GM23338 (cell line): ENCODE measurements around the gene SENP5. TPM values are rescaled to one million over a fixed set of nuclear protein-coding genes. Genes with fewer than 3 reads are reported as not detected.

Experiments
- ATAC-seq: fragments of 200-7000 bp; cut with Tn5 transposase; 3 replicates; pipeline ENCODE4 v1.9.1; 2020
- DNase-seq: peaks from one replicate; pipeline ENCODE4 v3.0.0-alpha.2; 2015; ENCODE audit warnings: low spot score
- H2AFZ ChIP-seq: fragments of 200-600 bp; sonication (generic); 2 replicates; pipeline ENCODE4 v1.8.0; 2016; ENCODE audit warnings: antibody characterized with exemption, mild to moderate bottlenecking, moderate library complexity
- H3F3A ChIP-seq: fragments of 200-600 bp; sonication (generic); replicated peaks from 2 replicates; pipeline ENCODE4 v1.8.0; 2017; ENCODE audit warnings: antibody characterized with exemption, mixed run types, low read depth
- H3K27ac ChIP-seq: fragments of 200-600 bp; sonication (generic); 2 replicates; pipeline ENCODE4 v1.6.1; 2016; ENCODE audit warnings: low read depth
- H3K27me3 ChIP-seq: fragments of 200-600 bp; sonication (generic); 2 replicates; pipeline ENCODE4 v1.8.0; 2016; ENCODE audit warnings: mild to moderate bottlenecking, mixed run types, moderate library complexity; ENCODE audit not compliant: insufficient read depth
- H3K36me3 ChIP-seq: fragments of 200-600 bp; sonication (generic); 2 replicates; pipeline ENCODE4 v1.8.0; 2016; ENCODE audit warnings: mild to moderate bottlenecking; ENCODE audit not compliant: insufficient read depth
- H3K4me1 ChIP-seq: fragments of 200-600 bp; sonication (generic); 2 replicates; pipeline ENCODE4 v1.8.0; 2016; ENCODE audit warnings: mild to moderate bottlenecking, moderate library complexity; ENCODE audit not compliant: insufficient read depth
- H3K4me2 ChIP-seq: fragments of 200-600 bp; sonication (generic); 2 replicates; pipeline ENCODE4 v1.7.1; 2017; ENCODE audit warnings: mixed run types
- H3K4me3 ChIP-seq: fragments of 200-600 bp; sonication (generic); 2 replicates; pipeline ENCODE4 v1.6.1; 2016; ENCODE audit warnings: mixed run types
- H3K79me2 ChIP-seq: fragments of 200-600 bp; sonication (generic); replicated peaks from 2 replicates; pipeline ENCODE4 v1.8.0; 2017; ENCODE audit warnings: mild to moderate bottlenecking; ENCODE audit not compliant: insufficient read depth
- H3K9me2 ChIP-seq: fragments of 200-600 bp; sonication (generic); 2 replicates; pipeline ENCODE4 v1.8.0; 2017; ENCODE audit not compliant: insufficient read depth
- H4K20me1 ChIP-seq: fragments of 200-600 bp; sonication (generic); replicated peaks from 2 replicates; pipeline ENCODE4 v1.8.0; 2017; ENCODE audit warnings: mild to moderate bottlenecking; ENCODE audit not compliant: insufficient read depth
- H3K27ac Mint-ChIP-seq: 2 replicates; pipeline ENCODE4 v1.8.0; 2020; ENCODE audit warnings: inconsistent platforms, mild to moderate bottlenecking, moderate library complexity, mixed read lengths
- H3K27me3 Mint-ChIP-seq: 3 replicates; pipeline ENCODE4 v1.8.0; 2022; ENCODE audit warnings: low read depth, mild to moderate bottlenecking, moderate library complexity, mixed read lengths, inconsistent platforms; ENCODE audit not compliant: insufficient read depth, poor library complexity
- H3K36me3 Mint-ChIP-seq: 3 replicates; pipeline ENCODE4 v1.8.0; 2021; ENCODE audit warnings: low read depth, mild to moderate bottlenecking, inconsistent platforms, moderate library complexity, mixed read lengths
- H3K4me1 Mint-ChIP-seq: 3 replicates; pipeline ENCODE4 v1.8.0; 2020; ENCODE audit warnings: mild to moderate bottlenecking, inconsistent platforms, mixed read lengths
- H3K4me3 Mint-ChIP-seq: 3 replicates; pipeline ENCODE4 v1.8.0; 2021; ENCODE audit warnings: moderate library complexity, mild to moderate bottlenecking, inconsistent platforms, mixed read lengths
- H3K9me3 Mint-ChIP-seq: 3 replicates; pipeline ENCODE4 v1.8.0; 2020; ENCODE audit warnings: moderate library complexity, mild to moderate bottlenecking, inconsistent platforms, mixed read lengths
- CREB1 ChIP-seq: fragments of 250-450 bp; sonication (Bioruptor Pico); IDR thresholded peaks from 2 replicates; pipeline ENCODE4 v1.5.0; 2020; ENCODE audit warnings: low read depth, mild to moderate bottlenecking, moderate library complexity
- ETS1 ChIP-seq: IDR thresholded peaks from 2 replicates; pipeline ENCODE4 v1.6.1; 2016; ENCODE audit warnings: antibody characterized with exemption
- EZH2 ChIP-seq: fragments of 200-600 bp; sonication (generic); IDR thresholded peaks from one replicate; pipeline ENCODE4 v1.8.0; 2017; ENCODE audit warnings: antibody characterized with exemption, mild to moderate bottlenecking, low read depth; ENCODE audit not compliant: unreplicated experiment
- JUNB ChIP-seq: IDR thresholded peaks from one replicate; pipeline ENCODE4 v1.6.1; 2016; ENCODE audit warnings: antibody characterized with exemption; ENCODE audit not compliant: unreplicated experiment
- POLR2AphosphoS5 ChIP-seq: IDR thresholded peaks from 2 replicates; pipeline ENCODE4 v1.6.1; 2016; ENCODE audit warnings: antibody characterized with exemption, low read depth
- REST ChIP-seq: IDR thresholded peaks from one replicate; pipeline ENCODE4 v1.6.1; 2018; ENCODE audit warnings: antibody characterized with exemption; ENCODE audit not compliant: unreplicated experiment
- ZNF331 ChIP-seq: fragments of 250-450 bp; sonication (Bioruptor Pico); IDR thresholded peaks from 2 replicates; pipeline ENCODE4 v1.5.0; 2020; ENCODE audit warnings: low read depth, mild to moderate bottlenecking, moderate library complexity
- polyA plus RNA-seq: library from polyadenylated mRNA; unstranded; fragments of >200 nt; fragmentation: Nextera tagmentation; extraction: Ambion mirVana; gene quantifications from 2 replicates; pipeline ENCODE4 v1.2.1, GENCODE V29; 2016
- total RNA-seq: library from RNA; depleted of rRNA; stranded (reverse); fragments of >200 nt; shearing (Covaris generic); gene quantifications from 2 replicates; pipeline ENCODE4 v1.2.3, GENCODE V29; 2014

Gene SENP5
- total and polyA plus RNA-seq, 2 experiments from 2014 or later, result 12.2 to 34.3 TPM

GRCh38 chr3:196954832-196955231, 87.1 kb downstream of the SENP5 start (continued):
- no peak for TF ChIP-seq ZNF331 (CRISPR knock-in tag)

- DNase-seq, result no peak
- H3K36me3 Mint-ChIP-seq, result no peaks in the 10 kb centered on the region
- no peaks in the 10 kb centered on the region for H3K9me2 ChIP-seq
- TF ChIP-seq ETS1 (no peak), POLR2AphosphoS5 (no peak), EZH2 (no peak), JUNB (no peak)
- no peaks in the 10 kb centered on the region for H3K9me3 Mint-ChIP-seq
- peaks cover 37% of the 10 kb centered on the region for H3K27me3 ChIP-seq
- H3K27ac ChIP-seq, result no peak overlapping the region
- no peak overlapping the region for H3K27ac Mint-ChIP-seq
- H4K20me1 ChIP-seq, result no peaks in the 10 kb centered on the region
- no peak for ATAC-seq
- peaks cover 32% of the 10 kb centered on the region for H3K27me3 Mint-ChIP-seq
- no peak overlapping the region for H3K4me3 Mint-ChIP-seq
- H3K4me1 ChIP-seq, result no peaks in the 10 kb centered on the region; the same call in 1 of the 2 replicates
- H3K4me2 ChIP-seq, result no peak overlapping the region
- no peak overlapping the region for H3K4me3 ChIP-seq
- no peak overlapping the region for H2AFZ ChIP-seq
- peaks cover 3% of the 10 kb centered on the region; the same call in 2 of the 3 replicates for H3K4me1 Mint-ChIP-seq
- no peaks in the 10 kb centered on the region for H3K36me3 ChIP-seq
- H3F3A ChIP-seq, result no peaks in the 10 kb centered on the region
- H3K79me2 ChIP-seq, result no peaks in the 10 kb centered on the region
These were observed 94.6 kb downstream of the SENP5 start for GRCh38 chr3:196962108-196962929.

- Histone ChIP-seq H4K20me1 (no peaks in the 10 kb centered on the region), H3K36me3 (no peaks in the 10 kb centered on the region), H3K79me2 (no peaks in the 10 kb centered on the region), H3F3A (0 out of 2 replicates have a peak, but pooled peaks cover 6% of the 10 kb centered on the region), H3K9me2 (no peaks in the 10 kb centered on the region), H3K4me2 (no peak overlapping the region), H3K4me3 (no peak overlapping the region), H2AFZ (no peak overlapping the region), H3K27ac (no peak overlapping the region), H3K27me3 (peaks cover 44% of the 10 kb centered on the region), H3K4me1 (no peaks in the 10 kb centered on the region; the same call in 1 of the 2 replicates)
- no peaks in the 10 kb centered on the region; the same call in 2 of the 3 replicates for H3K36me3 Mint-ChIP-seq
- H3K9me3 Mint-ChIP-seq, result no peaks in the 10 kb centered on the region
- H3K4me3 Mint-ChIP-seq, result no peak overlapping the region
- H3K27me3 Mint-ChIP-seq, result peaks cover 39% of the 10 kb centered on the region
- ATAC-seq, result no peak
- no peak for DNase-seq
- H3K4me1 Mint-ChIP-seq, result peaks cover 8% of the 10 kb centered on the region; the same call in 2 of the 3 replicates
- no peak overlapping the region for H3K27ac Mint-ChIP-seq
- TF ChIP-seq REST (no peak), ETS1 (no peak), EZH2 (no peak), POLR2AphosphoS5 (no peak), CREB1 (CRISPR knock-in tag) (no peak)
These were observed 95.4 kb downstream of the SENP5 start for GRCh38 chr3:196962930-196963630.
